Common myeloid progenitor, CD34-positive (primary cell): ENCODE results near the gene HMX1.
A peak's percentile ranks its signal among the peaks of the same experiment; 100 is the strongest.

Experiments
- CTCF ChIA-PET: fragments of 350-600 bp; sonication (Branson Sonifier 250); formaldehyde crosslinking; loops from one replicate; lab custom pipeline; 2021; ENCODE audit warnings: antibody characterized with exemption; lab: Charles Lee
- POLR2A ChIA-PET: fragments of 350-600 bp; sonication (Branson Sonifier 250); formaldehyde crosslinking; loops from one replicate; lab custom pipeline; 2021; ENCODE audit warnings: antibody characterized with exemption; lab: Charles Lee
- DNase-seq, 3 donors: peaks; one replicate each; pipeline versions ENCODE4 v3.0.0 to v3.0.0-alpha.2; 2013
- H3K27ac ChIP-seq, 2 experiments: 1 replicate in 1 of 2; 2 replicates in 1 of 2; pipeline ENCODE4 v1.7.0; 2013; ENCODE audit warnings: inconsistent platforms in 2 of 2, low read length in 2 of 2, mild to moderate bottlenecking in 2 of 2, low read depth in 1 of 2, moderate library complexity in 1 of 2; ENCODE audit not compliant: severe bottlenecking in 2 of 2, insufficient read depth in 1 of 2, poor library complexity in 1 of 2
- H3K27me3 ChIP-seq, 5 experiments: replicated peaks in 2 of 5; 1 replicate in 3 of 5; 2 replicates in 2 of 5; pipeline versions ENCODE4 v1.6.1 to v1.7.0; 2013; ENCODE audit warnings: low read length in 4 of 5, mild to moderate bottlenecking in 2 of 5, moderate library complexity in 2 of 5, inconsistent platforms in 1 of 5; ENCODE audit not compliant: insufficient read depth in 5 of 5, control insufficient read depth in 4 of 5
- H3K36me3 ChIP-seq, 4 experiments: 1 replicate in 2 of 4; 2 replicates in 2 of 4; pipeline versions ENCODE4 v1.6.1 to v1.7.0; 2013; ENCODE audit warnings: low read length in 3 of 4, control low read depth in 1 of 4, mild to moderate bottlenecking in 1 of 4; ENCODE audit not compliant: control insufficient read depth in 4 of 4, insufficient read depth in 4 of 4
- H3K4me1 ChIP-seq, 4 experiments: 1 replicate in 3 of 4; 2 replicates in 1 of 4; pipeline versions ENCODE4 v1.6.1 to v1.7.1; 2013; ENCODE audit warnings: low read length in 3 of 4, mild to moderate bottlenecking in 3 of 4, control low read depth in 1 of 4, inconsistent platforms in 1 of 4, moderate library complexity in 1 of 4; ENCODE audit not compliant: control insufficient read depth in 4 of 4, insufficient read depth in 4 of 4; ENCODE audit errors: control extremely low read depth in 1 of 4
- H3K4me3 ChIP-seq, 7 experiments: 1 replicate in 4 of 7; 2 replicates in 3 of 7; pipeline versions ENCODE4 v1.5.1 to v1.7.0; 2013; ENCODE audit warnings: mild to moderate bottlenecking in 7 of 7, low read length in 6 of 7, moderate library complexity in 6 of 7, inconsistent platforms in 2 of 7, low read depth in 2 of 7, control low read depth in 1 of 7; ENCODE audit not compliant: insufficient read depth in 4 of 7, control insufficient read depth in 1 of 7; ENCODE audit errors: extremely low read depth in 1 of 7
- H3K9me3 ChIP-seq, 5 experiments: 1 replicate in 4 of 5; 2 replicates in 1 of 5; pipeline versions ENCODE4 v1.6.1 to v1.7.1; 2013; ENCODE audit warnings: low read length in 4 of 5, mild to moderate bottlenecking in 2 of 5, inconsistent platforms in 1 of 5, low read depth in 1 of 5, moderate library complexity in 1 of 5; ENCODE audit not compliant: control insufficient read depth in 4 of 5, insufficient read depth in 2 of 5; ENCODE audit errors: control extremely low read depth in 1 of 5
- WGBS: methylation state at CpG from one replicate; pipeline ENCODE4 v1.1.5; 2013; ENCODE audit not compliant: insufficient coverage; 5-methylcytosine and 5-hydroxymethylcytosine counted together

Gene HMX1

GRCh38 chr4:8897251-8898167 lies 25.9 kb upstream of the HMX1 start:
- peaks cover 0 to 17% (median 7%) of the 10 kb centered on the region in 4 experiments for H3K4me1 ChIP-seq
- peaks cover 0 to 76% (median 27%) of the 10 kb centered on the region in 5 experiments for H3K27me3 ChIP-seq
- ChIA-PET CTCF (interaction anchor here (0.8 to 1.2 kb wide), 2 partner anchors 10 to 48 kb away, joined by 3 read pairs; no protein-coding TSS in a partner anchor), POLR2A (no interaction called here)
- H3K4me3 ChIP-seq = no peak overlapping the region
- no peak for DNase-seq
- WGBS = 34% methylated on average over 12 of the region's 15 CpGs
- no peak overlapping the region for H3K27ac ChIP-seq
- no peaks in the 10 kb centered on the region for H3K36me3 ChIP-seq
- peaks cover 3 to 30% (median 16%) of the 10 kb centered on the region in 5 experiments for H3K9me3 ChIP-seq

- peaks cover 0 to 85% (median 33%) of the 10 kb centered on the region in 5 experiments for H3K27me3 ChIP-seq
- H3K27ac ChIP-seq = no peak overlapping the region
- H3K4me3 ChIP-seq = no peak overlapping the region
- no peak for DNase-seq
- no peaks in the 10 kb centered on the region for H3K36me3 ChIP-seq
- peaks cover 0 to 19% (median 9%) of the 10 kb centered on the region in 4 experiments for H3K4me1 ChIP-seq
- WGBS = 54% methylated on average over 3 of the region's 5 CpGs
- peaks cover 0 to 21% (median 15%) of the 10 kb centered on the region in 5 experiments for H3K9me3 ChIP-seq
- POLR2A ChIA-PET = no interaction called here
- CTCF ChIA-PET = interaction anchor here (1.2 kb wide), 1 partner anchor 11 kb away, joined by 3 read pairs; no protein-coding TSS in a partner anchor
Observed at GRCh38 chr4:8896506-8896905, 24.9 kb upstream of the HMX1 start.

GRCh38 chr4:8896071-8896470 lies 24.4 kb upstream of the HMX1 start:
- Histone ChIP-seq H3K27ac (no peak overlapping the region), H3K27me3 (peaks cover 0 to 90% (median 36%) of the 10 kb centered on the region in 5 experiments), H3K36me3 (no peaks in the 10 kb centered on the region), H3K4me3 (no peak overlapping the region), H3K4me1 (peaks cover 0 to 19% (median 9%) of the 10 kb centered on the region in 4 experiments), H3K9me3 (peaks cover 0 to 17% (median 11%) of the 10 kb centered on the region in 5 experiments)
- WGBS = 84% methylated on average over 4 of the region's 10 CpGs
- no peak for DNase-seq
- ChIA-PET CTCF (no interaction called here), POLR2A (no interaction called here)

GRCh38 chr4:8895295-8895694 lies 23.7 kb upstream of the HMX1 start:
- CTCF ChIA-PET = no interaction called here
- POLR2A ChIA-PET = no interaction called here
- H3K4me1 ChIP-seq = peaks cover 0 to 19% (median 9%) of the 10 kb centered on the region in 4 experiments
- H3K4me3 ChIP-seq = no peak overlapping the region
- no peak for DNase-seq
- peaks cover 0 to 95% (median 37%) of the 10 kb centered on the region in 5 experiments for H3K27me3 ChIP-seq
- WGBS = 90% methylated on average over 4 of the region's 7 CpGs
- no peak overlapping the region for H3K27ac ChIP-seq
- H3K36me3 ChIP-seq = no peaks in the 10 kb centered on the region
- peaks cover 0 to 10% (median 4%) of the 10 kb centered on the region in 5 experiments for H3K9me3 ChIP-seq

GRCh38 chr4:8894424-8894816 lies 22.8 kb upstream of the HMX1 start:
- Histone ChIP-seq H3K4me1 (peaks cover 0 to 19% (median 9%) of the 10 kb centered on the region in 4 experiments), H3K4me3 (no peak overlapping the region), H3K36me3 (no peaks in the 10 kb centered on the region), H3K27ac (no peak overlapping the region), H3K27me3 (peaks cover 0 to 95% (median 38%) of the 10 kb centered on the region in 5 experiments), H3K9me3 (peaks cover 0 to 2% (median 0%) of the 10 kb centered on the region in 5 experiments)
- 6% methylated on average over 14 of the region's 14 CpGs for WGBS
- POLR2A ChIA-PET = no interaction called here
- DNase-seq = no peak
- CTCF ChIA-PET = no interaction called here

GRCh38 chr4:8893624-8894423 lies 22.2 kb upstream of the HMX1 start:
- no peak for DNase-seq
- ChIA-PET CTCF (no interaction called here), POLR2A (no interaction called here)
- no peaks in the 10 kb centered on the region for H3K36me3 ChIP-seq
- H3K4me3 ChIP-seq = peak overlapping the region in 1 of 7 experiments; percentile 26
- WGBS = 2% methylated on average over 59 of the region's 68 CpGs
- peaks cover 0 to 1% (median 0%) of the 10 kb centered on the region in 5 experiments for H3K9me3 ChIP-seq
- peaks cover 0 to 99% (median 42%) of the 10 kb centered on the region in 5 experiments for H3K27me3 ChIP-seq
- H3K27ac ChIP-seq = no peak overlapping the region
- H3K4me1 ChIP-seq = peaks cover 0 to 19% (median 9%) of the 10 kb centered on the region in 4 experiments
